Measurements from ENCODE around the gene SVBP. TPM values are rescaled to one million over a fixed set of nuclear protein-coding genes. Genes with fewer than 3 reads are reported as not detected.

Gene SVBP
- total RNA-seq, 1 donor from 2014 or later, result 68.0 TPM

DNA sequence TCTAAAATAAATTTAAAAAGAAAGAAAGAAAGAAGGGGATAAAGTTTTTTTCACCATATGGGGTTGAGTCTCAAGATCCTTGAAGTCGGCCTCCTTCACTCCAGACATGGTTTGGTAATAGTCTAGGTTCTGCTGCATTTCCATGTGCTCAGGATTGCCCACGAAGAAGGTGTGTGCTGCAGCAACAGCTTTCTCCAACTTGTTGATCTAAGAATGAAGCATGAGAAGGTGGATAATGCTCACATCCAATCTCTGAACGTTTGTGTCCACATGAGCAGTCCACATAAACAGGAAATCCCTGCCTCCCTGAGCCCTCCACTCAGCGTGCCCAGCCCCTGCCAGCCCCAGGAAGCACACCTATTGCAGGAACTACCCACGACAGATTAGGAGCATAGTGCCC lies 54.9 kb downstream of the SVBP start:
- DNase-seq, result no peak

DNA sequence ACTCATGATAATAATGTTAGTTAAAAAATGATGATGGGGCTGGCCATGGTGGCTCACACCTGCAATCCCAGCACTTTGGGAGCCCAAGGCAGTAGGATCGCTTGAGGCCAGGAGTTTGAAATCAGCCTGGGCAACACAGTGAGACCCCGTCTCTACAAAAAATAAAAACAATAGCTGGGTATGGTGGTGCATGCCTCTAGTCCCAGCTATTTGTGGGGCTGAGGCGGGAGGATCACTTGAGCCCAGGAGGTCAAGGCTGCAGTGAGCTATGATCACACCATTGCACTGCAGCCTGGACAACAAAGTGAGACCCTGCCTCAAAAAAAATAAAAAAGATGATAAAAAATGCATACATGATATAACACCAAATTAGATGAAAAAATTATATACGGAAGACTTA lies 55.6 kb downstream of the SVBP start:
- DNase-seq, result no peak

DNA sequence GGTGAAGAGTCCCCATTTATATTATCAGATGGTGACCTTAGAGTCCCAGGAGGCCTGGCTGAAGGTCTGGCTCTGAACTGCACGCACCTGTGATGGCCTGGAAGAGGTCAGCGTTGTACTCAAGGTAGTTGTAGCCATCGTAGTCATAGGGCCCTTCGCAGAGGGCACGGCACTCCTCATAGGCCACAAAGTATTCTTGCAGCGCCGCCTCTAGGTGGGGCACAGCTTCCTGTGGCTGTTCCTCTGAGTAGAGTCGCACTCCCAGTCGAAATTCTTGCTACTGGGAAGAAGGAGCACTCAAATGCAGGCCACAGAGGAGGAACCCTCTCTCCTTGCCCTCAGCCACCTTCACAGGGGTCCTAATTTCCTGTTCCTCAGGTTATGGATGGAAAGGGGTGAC lies 58.1 kb downstream of the SVBP start:
- DNase-seq, result no peak

DNA sequence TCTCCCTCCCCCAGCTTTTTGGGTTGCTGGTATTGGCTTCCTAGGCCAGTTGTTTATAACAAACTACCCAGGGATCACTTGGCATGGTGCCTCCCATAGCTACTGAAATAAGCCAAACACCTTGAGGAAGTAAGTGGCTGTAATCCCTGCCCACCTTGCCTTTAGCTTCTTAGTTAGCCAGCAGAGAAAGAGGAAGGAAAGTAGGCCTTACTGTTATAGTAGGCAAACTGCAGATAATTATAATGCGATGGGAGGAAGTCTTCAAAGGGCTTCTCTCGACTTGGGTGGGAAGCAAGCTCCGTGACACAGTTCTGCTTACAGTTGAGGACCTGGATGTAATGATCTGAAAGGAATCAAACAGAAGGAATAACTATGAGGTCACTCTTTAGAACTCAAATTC lies 58.6 kb downstream of the SVBP start:
- no peak for DNase-seq

DNA sequence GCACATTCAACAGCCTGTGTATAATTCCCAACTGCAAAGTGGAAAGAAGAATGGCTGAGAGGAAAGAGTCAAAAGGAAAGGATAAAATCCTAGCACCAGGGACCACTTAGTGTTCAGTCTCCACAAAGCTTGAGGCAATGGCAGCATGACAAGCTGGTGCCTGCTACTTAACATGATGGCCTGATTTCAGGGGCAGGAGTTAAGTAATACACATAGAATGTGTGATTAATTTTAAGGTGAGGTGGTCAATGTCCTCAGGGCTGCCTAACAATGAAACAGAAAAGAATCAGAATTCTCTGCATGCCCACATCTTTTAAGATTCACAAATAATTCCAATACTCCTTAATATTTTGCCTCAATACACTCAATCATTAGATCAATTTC lies 59.3 kb downstream of the SVBP start:
- DNase-seq, result no peak

Other genes with a start within 250 kb of the SVBP start
- 16.4 TPM for gene PPIH, start 159.0 kb downstream of the SVBP start, total RNA-seq
- gene YBX1, start 135.0 kb downstream of the SVBP start, total RNA-seq, result 1,163 TPM
- gene CLDN19, start 77.2 kb downstream of the SVBP start, total RNA-seq, result not detected
- gene P3H1, start 50.4 kb downstream of the SVBP start, total RNA-seq, result 10.9 TPM
- gene C1orf50, start 50.1 kb downstream of the SVBP start, total RNA-seq, result 10.0 TPM
- 0.47 TPM for gene TMEM269, start 32.4 kb downstream of the SVBP start, total RNA-seq
- 1.9 TPM for gene ERMAP, start 275 bp downstream of the SVBP start, total RNA-seq
- gene ZNF691, start 29.2 kb upstream of the SVBP start, total RNA-seq, result 7.8 TPM
- 29.3 TPM for gene SLC2A1, start 141.5 kb upstream of the SVBP start, total RNA-seq

Measured in occipital lobe (tissue), 2 donors.